MV-4-11 (cell line): ENCODE results near the gene MMUT.
"Not testable (repeated sequence)": the region's sequence is repeated elsewhere in the genome, so short reads cannot be mapped to it uniquely, and the experiment has no call there.

Experiments used
- DNase-seq: peaks from one replicate; lab custom pipeline; 2025; lab: John Stamatoyannopoulos, UW

Gene MMUT

GRCh38 chr6:49423817-49424216 lies 39.2 kb downstream of the MMUT start:
- no peak for DNase-seq

GRCh38 chr6:49416195-49416594 lies 46.9 kb downstream of the MMUT start:
- DNase-seq: no peak

GRCh38 chr6:49415358-49415757 lies 47.7 kb downstream of the MMUT start:
- no peak for DNase-seq

GRCh38 chr6:49410564-49410963 lies 52.5 kb downstream of the MMUT start:
- no peak for DNase-seq

- DNase-seq: peak; percentile 30
These were observed 53.0 kb downstream of the MMUT start for GRCh38 chr6:49409951-49410542.

GRCh38 chr6:49406250-49406970 lies 56.6 kb downstream of the MMUT start:
- DNase-seq: no peak

- DNase-seq: no peak
These were observed 62.0 kb downstream of the MMUT start for GRCh38 chr6:49401063-49401462.

- DNase-seq: not testable (repeated sequence)
These were observed 76.2 kb downstream of the MMUT start for GRCh38 chr6:49386667-49387508.

GRCh38 chr6:49384904-49385303 lies 78.1 kb downstream of the MMUT start:
- no peak for DNase-seq
